Stimulated activated CD4-positive, alpha-beta T cell treated with anti-CD3 and anti-CD28 coated beads, Interleukin-4, amount 100 ng/mL, for 4 hours (primary cell): ENCODE data around the gene FAM193A.
"Not testable (repeated sequence)": the region's sequence is repeated elsewhere in the genome, so short reads cannot be mapped to it uniquely, and the experiment has no call there.

Experiments used
- DNase-seq, 2 experiments: peaks; one replicate each; pipeline ENCODE4 v3.0.0-alpha.2; 2020

The FAM193A gene

GRCh38 chr4:2536193-2537010 lies at the start of gene FAM193A:
Gene FAM193A, plus strand, starts transcription at chr4:2536647. Its CDS starts 269 bp downstream, at chr4:2536916.
- peak; percentile 97 to 100 for DNase-seq

- DNase-seq, result no peak
Measured at GRCh38 chr4:2486981-2487380, 49.5 kb upstream of the FAM193A start.

GRCh38 chr4:2487632-2488031 lies 48.8 kb upstream of the FAM193A start:
- no peak for DNase-seq

GRCh38 chr4:2489081-2489805 lies 47.2 kb upstream of the FAM193A start:
- DNase-seq, result no peak

- no peak for DNase-seq
Measured at GRCh38 chr4:2489841-2490552, 46.5 kb upstream of the FAM193A start.

- DNase-seq, result no peak
Measured at GRCh38 chr4:2492970-2493369, 43.5 kb upstream of the FAM193A start.

GRCh38 chr4:2494992-2495391 lies 41.5 kb upstream of the FAM193A start:
- DNase-seq, result no peak

- DNase-seq, result no peak
Measured at GRCh38 chr4:2497324-2497723, 39.1 kb upstream of the FAM193A start.

GRCh38 chr4:2497931-2498330 lies 38.5 kb upstream of the FAM193A start:
- DNase-seq, result no peak

GRCh38 chr4:2500547-2500946 lies 35.9 kb upstream of the FAM193A start:
- no peak for DNase-seq

GRCh38 chr4:2501034-2501594 lies 35.3 kb upstream of the FAM193A start:
- DNase-seq, result no peak

GRCh38 chr4:2503809-2504208 lies 32.6 kb upstream of the FAM193A start:
- no peak for DNase-seq

GRCh38 chr4:2507259-2507658 lies 29.2 kb upstream of the FAM193A start:
- DNase-seq, result no peak

GRCh38 chr4:2507855-2508254 lies 28.6 kb upstream of the FAM193A start:
- DNase-seq, result no peak

GRCh38 chr4:2510351-2511259 lies 25.8 kb upstream of the FAM193A start:
- no peak for DNase-seq

- no peak for DNase-seq
Measured at GRCh38 chr4:2511645-2512131, 24.8 kb upstream of the FAM193A start.

GRCh38 chr4:2512396-2513135 lies 23.9 kb upstream of the FAM193A start:
- DNase-seq, result no peak

GRCh38 chr4:2514193-2514592 lies 22.3 kb upstream of the FAM193A start:
- not testable (repeated sequence) for DNase-seq

GRCh38 chr4:2514944-2515343 lies 21.5 kb upstream of the FAM193A start:
- not testable (repeated sequence) for DNase-seq

GRCh38 chr4:2515830-2516550 lies 20.5 kb upstream of the FAM193A start:
- DNase-seq, result no peak
